Mesodermal cell (in vitro differentiated cells): ENCODE measurements around the gene STRIT1.

ENCODE experiments used
- H3K27ac ChIP-seq: 2 replicates; pipeline ENCODE4 v1.7.0; 2013; ENCODE audit warnings: mild to moderate bottlenecking, low read depth, low read length, moderate library complexity; ENCODE audit not compliant: severe bottlenecking
- H3K36me3 ChIP-seq: 2 replicates; pipeline ENCODE4 v1.7.1; 2013; ENCODE audit warnings: mild to moderate bottlenecking, low read length, moderate library complexity; ENCODE audit not compliant: control insufficient read depth, insufficient read depth
- H3K4me1 ChIP-seq: one replicate; pipeline ENCODE4 v1.7.1; 2013; ENCODE audit warnings: mild to moderate bottlenecking, low read length; ENCODE audit not compliant: insufficient read depth, control insufficient read depth, poor library complexity, severe bottlenecking
- H3K4me3 ChIP-seq: 2 replicates; pipeline ENCODE4 v1.7.0; 2013; ENCODE audit warnings: low read length, control low read depth, mild to moderate bottlenecking; ENCODE audit not compliant: insufficient read depth, poor library complexity, severe bottlenecking; ENCODE audit errors: extremely low read depth
- H3K9me3 ChIP-seq: 2 replicates; pipeline ENCODE4 v1.7.1; 2013; ENCODE audit warnings: mild to moderate bottlenecking, low read length, moderate library complexity; ENCODE audit not compliant: control insufficient read depth
- WGBS, 2 experiments: methylation state at CpG; one replicate each; pipeline ENCODE4 v1.1.5; 2013; ENCODE audit warnings: missing lambda C conversion rate in 2 of 2; ENCODE audit not compliant: insufficient coverage in 2 of 2; 5-methylcytosine and 5-hydroxymethylcytosine counted together

Gene STRIT1

DNA sequence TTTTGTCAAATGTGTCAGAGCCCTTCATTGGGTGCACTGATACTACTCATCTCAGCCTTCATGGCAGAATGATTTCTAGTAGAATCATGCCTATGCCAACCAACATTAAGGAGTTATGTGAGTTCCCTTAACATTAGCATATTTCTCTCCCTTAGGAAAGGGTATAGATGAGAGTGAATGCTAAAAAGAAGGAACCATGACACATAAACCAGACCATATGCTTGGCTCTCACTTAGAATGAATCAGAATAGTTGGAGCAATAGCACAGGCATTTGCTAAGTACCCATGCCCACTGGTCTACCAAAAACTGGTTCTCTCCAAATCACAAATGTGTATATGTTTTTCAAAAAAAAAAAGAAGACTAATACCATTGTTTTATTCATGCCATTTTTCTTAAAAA lies 51.1 kb downstream of the STRIT1 start:
- Histone ChIP-seq H3K4me3 (no peak overlapping the region), H3K36me3 (no peaks in the 10 kb centered on the region), H3K4me1 (no peaks in the 10 kb centered on the region), H3K27ac (no peak overlapping the region), H3K9me3 (no peaks in the 10 kb centered on the region)

DNA sequence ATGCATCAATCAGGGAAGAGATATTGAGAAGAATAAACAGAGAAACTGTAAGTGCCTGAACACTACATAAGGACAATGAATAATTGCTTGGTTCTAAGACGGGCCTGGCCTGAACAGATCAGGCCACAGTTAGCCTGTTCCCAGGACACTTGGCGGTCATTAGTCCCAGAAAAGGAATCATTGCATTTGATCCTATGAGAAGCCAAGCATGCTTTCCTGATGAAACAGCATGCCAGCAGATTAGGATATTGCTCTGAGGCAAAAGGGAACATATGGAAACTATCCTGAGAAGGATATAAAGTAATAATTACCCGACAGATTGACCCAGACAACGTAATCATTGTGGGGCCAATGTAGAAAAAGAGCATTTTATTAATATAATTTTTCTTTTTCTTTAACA lies 51.9 kb downstream of the STRIT1 start:
- Histone ChIP-seq H3K36me3 (no peaks in the 10 kb centered on the region), H3K27ac (no peak overlapping the region), H3K4me3 (no peak overlapping the region), H3K4me1 (no peaks in the 10 kb centered on the region), H3K9me3 (no peaks in the 10 kb centered on the region)
- WGBS, 2 experiments: 81 to 85% methylated on average over 2 to 3 of the region's 4 CpGs
